Measurements from ENCODE around the gene MRNIP. TPM values are rescaled to one million over a fixed set of nuclear protein-coding genes. Genes with fewer than 3 reads are reported as not detected.
"Not testable (repeated sequence)": the region's sequence is repeated elsewhere in the genome, so short reads cannot be mapped to it uniquely, and the experiment has no call there.

Gene MRNIP
- polyA plus RNA-seq, 1 donor, result 39.4 TPM

- peaks cover 72% of the 10 kb centered on the region for H3K36me3 ChIP-seq (ENCODE audit: control insufficient read depth, insufficient read depth, low read length)
- H3K27me3 ChIP-seq (ENCODE audit: control insufficient read depth, insufficient read depth, low read length), result no peaks in the 10 kb centered on the region
- WGBS (ENCODE audit: insufficient coverage, low lambda C conversion rate), result no CpG with 5 or more reads among the region's 16 CpGs
- no peak for DNase-seq
- H3K27ac ChIP-seq (ENCODE audit: low read length), result no peak overlapping the region
- no peaks in the 10 kb centered on the region for H3K4me1 ChIP-seq (ENCODE audit: control insufficient read depth, insufficient read depth, low read length)
- peaks cover 5% of the 10 kb centered on the region for H3K9me3 ChIP-seq (ENCODE audit: control insufficient read depth, low read depth, low read length)
- H3K4me3 ChIP-seq (ENCODE audit: low read length), result no peak overlapping the region
Observed at GRCh38 chr5:179839328-179840256, 19.0 kb downstream of the MRNIP start.

DNA sequence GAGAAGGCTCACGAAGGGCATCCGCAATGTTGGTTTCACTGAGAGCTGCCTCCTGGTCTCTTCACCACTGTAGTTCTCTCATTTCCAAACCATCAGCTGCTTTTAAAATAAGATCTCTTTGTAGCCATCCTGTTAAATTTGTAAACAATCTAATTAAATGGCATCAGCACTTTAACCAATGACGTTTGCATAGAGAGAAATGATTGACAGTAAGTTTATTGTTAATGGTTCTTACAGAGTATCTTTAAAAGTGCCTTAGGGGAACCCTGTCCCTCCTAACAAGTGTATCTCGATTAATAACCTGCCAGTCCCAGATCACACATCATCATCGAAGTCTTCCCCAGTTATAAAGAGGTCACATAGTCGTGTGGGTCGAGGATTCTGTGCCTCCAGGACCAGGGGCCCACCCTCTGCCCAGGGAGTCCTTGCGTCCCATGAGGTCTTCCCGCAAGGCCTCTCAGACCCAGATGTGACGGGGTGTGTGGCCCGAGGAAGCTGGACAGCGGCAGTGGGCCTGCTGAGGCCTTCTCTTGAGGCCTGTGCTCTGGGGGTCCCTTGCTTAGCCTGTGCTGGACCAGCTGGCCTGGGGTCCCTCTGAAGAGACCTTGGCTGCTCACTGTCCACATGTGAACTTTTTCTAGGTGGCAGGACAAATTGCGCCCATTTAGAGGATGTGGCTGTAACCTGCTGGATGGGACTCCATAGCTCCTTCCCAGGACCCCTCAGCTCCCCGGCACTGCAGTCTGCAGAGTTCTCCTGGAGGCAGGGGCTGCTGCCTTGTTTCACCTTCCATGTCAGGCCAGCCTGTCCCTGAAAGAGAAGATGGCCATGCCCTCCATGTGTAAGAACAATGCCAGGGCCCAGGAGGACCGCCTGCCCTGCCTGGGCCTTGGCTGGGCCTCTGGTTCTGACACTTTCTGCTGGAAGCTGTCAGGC lies 21.3 kb downstream of the MRNIP start:
- WGBS (ENCODE audit: insufficient coverage, low lambda C conversion rate), result 67% methylated on average over 1 of the region's 15 CpGs
- peaks cover 5% of the 10 kb centered on the region for H3K9me3 ChIP-seq (ENCODE audit: control insufficient read depth, low read depth, low read length)
- peak in 1 of 2 donors; percentile 11 for DNase-seq
- no peak overlapping the region for H3K27ac ChIP-seq (ENCODE audit: low read length)
- no peaks in the 10 kb centered on the region for H3K4me1 ChIP-seq (ENCODE audit: control insufficient read depth, insufficient read depth, low read length)
- H3K4me3 ChIP-seq (ENCODE audit: low read length), result no peak overlapping the region
- peaks cover 78% of the 10 kb centered on the region for H3K36me3 ChIP-seq (ENCODE audit: control insufficient read depth, insufficient read depth, low read length)
- H3K27me3 ChIP-seq (ENCODE audit: control insufficient read depth, insufficient read depth, low read length), result no peaks in the 10 kb centered on the region

DNA sequence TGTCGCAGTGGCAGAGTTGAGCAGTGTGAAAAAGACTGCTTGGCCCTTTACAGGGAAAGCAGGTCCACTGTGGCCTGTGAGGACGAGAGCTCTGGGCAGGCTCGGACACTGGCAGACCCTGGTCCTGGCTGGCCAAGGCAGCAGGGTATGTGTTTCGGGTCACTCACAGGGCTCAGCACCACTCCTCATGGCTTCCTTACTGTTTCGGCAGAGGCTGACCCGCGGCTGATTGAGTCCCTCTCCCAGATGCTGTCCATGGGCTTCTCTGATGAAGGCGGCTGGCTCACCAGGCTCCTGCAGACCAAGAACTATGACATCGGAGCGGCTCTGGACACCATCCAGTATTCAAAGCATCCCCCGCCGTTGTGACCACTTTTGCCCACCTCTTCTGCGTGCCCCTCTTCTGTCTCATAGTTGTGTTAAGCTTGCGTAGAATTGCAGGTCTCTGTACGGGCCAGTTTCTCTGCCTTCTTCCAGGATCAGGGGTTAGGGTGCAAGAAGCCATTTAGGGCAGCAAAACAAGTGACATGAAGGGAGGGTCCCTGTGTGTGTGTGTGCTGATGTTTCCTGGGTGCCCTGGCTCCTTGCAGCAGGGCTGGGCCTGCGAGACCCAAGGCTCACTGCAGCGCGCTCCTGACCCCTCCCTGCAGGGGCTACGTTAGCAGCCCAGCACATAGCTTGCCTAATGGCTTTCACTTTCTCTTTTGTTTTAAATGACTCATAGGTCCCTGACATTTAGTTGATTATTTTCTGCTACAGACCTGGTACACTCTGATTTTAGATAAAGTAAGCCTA lies 22.2 kb downstream of the MRNIP start:
- peaks cover 5% of the 10 kb centered on the region for H3K9me3 ChIP-seq (ENCODE audit: control insufficient read depth, low read depth, low read length)
- H3K4me1 ChIP-seq (ENCODE audit: control insufficient read depth, insufficient read depth, low read length), result no peaks in the 10 kb centered on the region
- H3K27me3 ChIP-seq (ENCODE audit: control insufficient read depth, insufficient read depth, low read length), result no peaks in the 10 kb centered on the region
- H3K36me3 ChIP-seq (ENCODE audit: control insufficient read depth, insufficient read depth, low read length), result peaks cover 76% of the 10 kb centered on the region
- no peak overlapping the region for H3K27ac ChIP-seq (ENCODE audit: low read length)
- peak; percentile 52 to 73 for DNase-seq
- no CpG with 5 or more reads among the region's 19 CpGs for WGBS (ENCODE audit: insufficient coverage, low lambda C conversion rate)
- no peak overlapping the region for H3K4me3 ChIP-seq (ENCODE audit: low read length)

DNA sequence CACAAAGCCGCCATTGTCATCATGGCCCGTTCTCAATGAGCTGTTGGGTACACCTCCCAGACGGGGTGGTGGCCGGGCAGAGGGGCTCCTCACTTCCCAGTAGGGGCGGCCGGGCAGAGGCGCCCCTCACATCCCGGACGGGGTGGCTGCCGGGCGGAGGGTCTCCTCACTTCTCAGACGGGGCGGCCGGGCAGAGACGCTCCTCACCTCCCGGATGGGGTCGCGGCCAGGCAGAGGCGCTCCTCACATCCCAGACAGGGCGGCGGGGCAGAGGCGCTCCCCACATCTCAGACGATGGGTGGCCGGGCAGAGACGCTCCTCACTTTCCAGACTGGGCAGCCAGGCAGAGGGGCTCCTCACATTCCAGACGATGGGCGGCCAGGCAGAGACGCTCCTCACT lies 23.7 kb downstream of the MRNIP start:
- H3K4me1 ChIP-seq (ENCODE audit: control insufficient read depth, insufficient read depth, low read length); DNase-seq; H3K27ac ChIP-seq (ENCODE audit: low read length); H3K27me3 ChIP-seq (ENCODE audit: control insufficient read depth, insufficient read depth, low read length); H3K4me3 ChIP-seq (ENCODE audit: low read length); H3K9me3 ChIP-seq (ENCODE audit: control insufficient read depth, low read depth, low read length): not testable (repeated sequence)
- H3K36me3 ChIP-seq (ENCODE audit: control insufficient read depth, insufficient read depth, low read length), result peaks cover 76% of the 10 kb centered on the region
- WGBS (ENCODE audit: insufficient coverage, low lambda C conversion rate), result no CpG with 5 or more reads among the region's 28 CpGs

GRCh38 chr5:179834120-179834519 lies 24.5 kb downstream of the MRNIP start:
- Histone ChIP-seq H3K9me3 (ENCODE audit: control insufficient read depth, low read depth, low read length) (peaks cover 5% of the 10 kb centered on the region), H3K4me1 (ENCODE audit: control insufficient read depth, insufficient read depth, low read length) (no peaks in the 10 kb centered on the region), H3K27ac (ENCODE audit: low read length) (no peak overlapping the region), H3K4me3 (ENCODE audit: low read length) (no peak overlapping the region), H3K27me3 (ENCODE audit: control insufficient read depth, insufficient read depth, low read length) (no peaks in the 10 kb centered on the region), H3K36me3 (ENCODE audit: control insufficient read depth, insufficient read depth, low read length) (peaks cover 74% of the 10 kb centered on the region)
- WGBS (ENCODE audit: insufficient coverage, low lambda C conversion rate), result no CpG with 5 or more reads among the region's 8 CpGs
- no peak for DNase-seq

- Histone ChIP-seq H3K4me1 (ENCODE audit: control insufficient read depth, insufficient read depth, low read length) (no peaks in the 10 kb centered on the region), H3K9me3 (ENCODE audit: control insufficient read depth, low read depth, low read length) (peaks cover 5% of the 10 kb centered on the region), H3K27ac (ENCODE audit: low read length) (no peak overlapping the region), H3K36me3 (ENCODE audit: control insufficient read depth, insufficient read depth, low read length) (peaks cover 75% of the 10 kb centered on the region), H3K4me3 (ENCODE audit: low read length) (no peak overlapping the region), H3K27me3 (ENCODE audit: control insufficient read depth, insufficient read depth, low read length) (no peaks in the 10 kb centered on the region)
- no peak for DNase-seq
- WGBS (ENCODE audit: insufficient coverage, low lambda C conversion rate), result no CpG with 5 or more reads among the region's 3 CpGs
Observed at GRCh38 chr5:179833709-179834070, 24.9 kb downstream of the MRNIP start.

- no CpG with 5 or more reads among the region's 23 CpGs for WGBS (ENCODE audit: insufficient coverage, low lambda C conversion rate)
- Histone ChIP-seq H3K27me3 (ENCODE audit: control insufficient read depth, insufficient read depth, low read length) (no peaks in the 10 kb centered on the region), H3K36me3 (ENCODE audit: control insufficient read depth, insufficient read depth, low read length) (peaks cover 75% of the 10 kb centered on the region), H3K4me1 (ENCODE audit: control insufficient read depth, insufficient read depth, low read length) (no peaks in the 10 kb centered on the region), H3K27ac (ENCODE audit: low read length) (no peak overlapping the region), H3K4me3 (ENCODE audit: low read length) (no peak overlapping the region), H3K9me3 (ENCODE audit: control insufficient read depth, low read depth, low read length) (peaks cover 5% of the 10 kb centered on the region)
- no peak for DNase-seq
Observed at GRCh38 chr5:179833056-179833708, 25.4 kb downstream of the MRNIP start.

DNA sequence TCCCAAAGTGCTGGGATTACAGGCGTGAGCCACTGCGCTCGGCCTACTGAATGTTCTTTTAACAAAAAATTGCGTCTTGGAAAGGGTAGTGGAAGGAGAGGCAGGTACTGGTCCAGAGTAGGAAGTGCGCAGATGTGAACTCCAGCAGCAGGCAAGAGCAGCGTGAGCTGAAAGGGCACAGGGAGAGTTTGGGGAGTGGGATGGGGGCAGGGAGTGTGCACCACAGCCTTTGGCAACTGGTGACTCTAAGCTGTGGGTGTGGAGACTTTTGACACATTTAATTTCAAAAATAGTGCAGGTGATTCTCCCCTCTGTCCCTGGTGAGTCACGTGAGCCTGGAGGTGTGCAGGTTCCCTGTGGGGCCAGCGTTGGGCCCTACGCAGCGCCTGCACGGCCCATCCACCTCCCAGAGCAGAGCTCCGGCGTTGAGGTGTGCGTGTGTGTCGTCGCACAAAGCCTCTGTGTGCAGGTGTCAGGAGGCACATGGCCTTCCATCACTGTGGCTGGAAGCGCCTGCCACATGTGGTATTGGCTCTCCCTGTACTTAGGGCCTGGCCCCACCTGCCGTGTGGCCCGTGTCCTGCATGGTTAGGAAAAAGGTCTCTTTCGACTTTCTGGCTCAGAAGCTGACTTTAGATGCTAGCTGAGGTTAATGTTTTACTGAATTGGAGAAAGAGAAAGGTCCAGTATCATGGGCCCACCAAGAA lies 26.4 kb downstream of the MRNIP start:
- DNase-seq, result no peak
- no peaks in the 10 kb centered on the region for H3K27me3 ChIP-seq (ENCODE audit: control insufficient read depth, insufficient read depth, low read length)
- H3K4me1 ChIP-seq (ENCODE audit: control insufficient read depth, insufficient read depth, low read length), result peaks cover 7% of the 10 kb centered on the region
- peaks cover 70% of the 10 kb centered on the region for H3K36me3 ChIP-seq (ENCODE audit: control insufficient read depth, insufficient read depth, low read length)
- WGBS (ENCODE audit: insufficient coverage, low lambda C conversion rate), result no CpG with 5 or more reads among the region's 20 CpGs
- H3K9me3 ChIP-seq (ENCODE audit: control insufficient read depth, low read depth, low read length), result peaks cover 5% of the 10 kb centered on the region
- no peak overlapping the region for H3K27ac ChIP-seq (ENCODE audit: low read length)
- no peak overlapping the region for H3K4me3 ChIP-seq (ENCODE audit: low read length)

DNA sequence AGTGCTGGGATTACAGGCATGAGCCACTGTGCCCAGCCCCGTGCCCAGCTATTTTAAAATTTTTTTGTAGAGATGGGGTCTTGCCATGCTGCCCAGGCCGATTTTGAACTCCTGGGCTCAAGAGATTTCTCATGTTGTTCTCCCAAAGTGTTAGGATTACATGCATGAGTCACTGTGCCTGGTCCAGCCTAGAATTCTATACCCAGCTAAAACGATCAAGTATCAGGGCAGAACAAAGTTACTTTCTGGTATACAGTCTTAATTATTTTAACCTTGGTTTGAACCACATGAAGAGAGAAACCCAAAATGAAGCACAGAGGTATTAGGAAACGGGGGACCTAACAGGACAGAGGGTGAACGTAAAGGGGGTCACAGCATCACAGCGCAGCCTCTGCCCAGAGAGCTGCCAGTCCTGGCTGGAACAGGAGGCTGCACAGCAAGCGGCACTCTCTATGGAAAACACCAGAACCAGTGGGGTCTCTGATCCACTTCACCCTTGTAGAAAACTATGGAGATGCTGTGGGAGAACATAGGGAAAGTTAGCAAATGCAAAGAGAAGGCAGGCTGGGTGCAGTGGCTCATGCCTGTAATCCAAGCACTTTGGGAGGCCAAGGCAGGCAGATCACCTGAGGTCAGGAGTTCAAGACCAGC lies 27.7 kb downstream of the MRNIP start:
- Histone ChIP-seq H3K36me3 (ENCODE audit: control insufficient read depth, insufficient read depth, low read length) (peaks cover 70% of the 10 kb centered on the region), H3K27ac (ENCODE audit: low read length) (no peak overlapping the region), H3K9me3 (ENCODE audit: control insufficient read depth, low read depth, low read length) (no peaks in the 10 kb centered on the region), H3K27me3 (ENCODE audit: control insufficient read depth, insufficient read depth, low read length) (no peaks in the 10 kb centered on the region), H3K4me3 (ENCODE audit: low read length) (no peak overlapping the region), H3K4me1 (ENCODE audit: control insufficient read depth, insufficient read depth, low read length) (peaks cover 18% of the 10 kb centered on the region)
- WGBS (ENCODE audit: insufficient coverage, low lambda C conversion rate), result no CpG with 5 or more reads among the region's 7 CpGs
- DNase-seq, result no peak
